ENCODE data around the gene COMMD4. TPM values are rescaled to one million over a fixed set of nuclear protein-coding genes. Genes with fewer than 3 reads are reported as not detected.
A peak's percentile ranks its signal among the peaks of the same experiment; 100 is the strongest.
"Not testable (repeated sequence)": the region's sequence is repeated elsewhere in the genome, so short reads cannot be mapped to it uniquely, and the experiment has no call there.

The COMMD4 gene
- total RNA-seq, 3 donors from 2014 or later = 61.6 to 66.6 (median 63.6) TPM

GRCh38 chr15:75338661-75339240 lies 2.9 kb downstream of the COMMD4 start:
- DNase-seq (ENCODE audit: low spot score in 2 of 2) = no peak
- intact Hi-C loops (cut with DNase I; ENCODE audit: low total_unique reads) = no loop called here
- no peak overlapping the region for H3K27ac ChIP-seq
- H3K36me3 ChIP-seq = no peaks in the 10 kb centered on the region
- H3K9me3 ChIP-seq = no peaks in the 10 kb centered on the region
- H3K4me3 ChIP-seq = no peak overlapping the region
- H3K27me3 ChIP-seq = no peaks in the 10 kb centered on the region
- no peak for TF ChIP-seq POLR2AphosphoS5 (IDR thresholded peaks at IDR 0.05)
- TF ChIP-seq CTCF (IDR thresholded peaks at IDR 0.05) = no peak
- no peak for TF ChIP-seq POLR2A (IDR thresholded peaks at IDR 0.05)
- H3K4me1 ChIP-seq = no peaks in the 10 kb centered on the region

- Histone ChIP-seq H3K4me3 (no peak overlapping the region), H3K9me3 (no peaks in the 10 kb centered on the region), H3K27ac (no peak overlapping the region), H3K36me3 (no peaks in the 10 kb centered on the region), H3K27me3 (no peaks in the 10 kb centered on the region), H3K4me1 (no peaks in the 10 kb centered on the region)
- no peak for DNase-seq (ENCODE audit: low spot score in 2 of 2)
- TF ChIP-seq POLR2A (IDR thresholded peaks at IDR 0.05) (no peak), POLR2AphosphoS5 (IDR thresholded peaks at IDR 0.05) (no peak)
- intact Hi-C loops (cut with DNase I; ENCODE audit: low total_unique reads) = no loop called here
Measured at GRCh38 chr15:75339531-75340240, 3.8 kb downstream of the COMMD4 start.

GRCh38 chr15:75342221-75342620 lies 6.4 kb downstream of the COMMD4 start:
- Histone ChIP-seq H3K9me3 (no peaks in the 10 kb centered on the region), H3K27ac (no peak overlapping the region), H3K4me1 (no peaks in the 10 kb centered on the region), H3K27me3 (no peaks in the 10 kb centered on the region), H3K36me3 (no peaks in the 10 kb centered on the region), H3K4me3 (no peak overlapping the region)
- intact Hi-C loops (cut with DNase I; ENCODE audit: low total_unique reads) = no loop called here
- TF ChIP-seq POLR2A (IDR thresholded peaks at IDR 0.05) (no peak), CTCF (IDR thresholded peaks at IDR 0.05) (no peak), POLR2AphosphoS5 (IDR thresholded peaks at IDR 0.05) (no peak)
- no peak for DNase-seq (ENCODE audit: low spot score in 2 of 2)

GRCh38 chr15:75343953-75344352 lies 8.1 kb downstream of the COMMD4 start:
- H3K9me3 ChIP-seq; DNase-seq (ENCODE audit: low spot score in 2 of 2); intact Hi-C loops (cut with DNase I; ENCODE audit: low total_unique reads); H3K36me3 ChIP-seq; H3K4me3 ChIP-seq; H3K4me1 ChIP-seq; H3K27me3 ChIP-seq: not testable (repeated sequence)
- H3K27ac ChIP-seq = peak overlapping the region in 1 of 2 donors; percentile 22

- intact Hi-C loops (cut with DNase I; ENCODE audit: low total_unique reads) = no loop called here
- Histone ChIP-seq H3K36me3 (no peaks in the 10 kb centered on the region), H3K4me3 (peak within 1 kb of the TSS; percentile 73 to 99 (median 80)), H3K27me3 (no peaks in the 10 kb centered on the region), H3K4me1 (peaks cover 0 to 7% of the 10 kb centered on the region in 2 donors), H3K9me3 (no peaks in the 10 kb centered on the region), H3K27ac (peak within 1 kb of the TSS; percentile 72 to 73)
- TF ChIP-seq POLR2AphosphoS5 (IDR thresholded peaks at IDR 0.05) = no peak
- no peak for TF ChIP-seq CTCF (IDR thresholded peaks at IDR 0.05)
- no peak for TF ChIP-seq POLR2A (IDR thresholded peaks at IDR 0.05)
- DNase-seq (ENCODE audit: low spot score in 2 of 2) = no peak
Measured at GRCh38 chr15:75346796-75347221, 10.9 kb downstream of the COMMD4 start, which contains the start of gene NEIL1. Gene NEIL1, plus strand, starts transcription at chr15:75347039. Its CDS starts 1,867 bp downstream, at chr15:75348906.
